CD4-positive, alpha-beta T cell treated with Interleukin-17A for 1 hour (primary cell): ENCODE measurements around the gene DGKG.

ENCODE experiments used
- DNase-seq: peaks from one replicate; pipeline ENCODE4 v3.0.0-alpha.2; 2020

The DGKG gene

GRCh38 chr3:186361762-186362536 is at the start of gene DGKG:
Gene DGKG, minus strand, starts transcription at chr3:186362234. Its CDS starts 41,775 bp downstream, at chr3:186320459.
- DNase-seq: peak; percentile 5

GRCh38 chr3:186411089-186411488 is 49.1 kb upstream of the DGKG start:
- DNase-seq: no peak

- no peak for DNase-seq
These were observed 44.9 kb upstream of the DGKG start for GRCh38 chr3:186406669-186407635.

- no peak for DNase-seq
These were observed 39.5 kb upstream of the DGKG start for GRCh38 chr3:186401556-186401955.

- DNase-seq: no peak
These were observed 38.6 kb upstream of the DGKG start for GRCh38 chr3:186400662-186401061.

- no peak for DNase-seq
These were observed 38.0 kb upstream of the DGKG start for GRCh38 chr3:186400026-186400425.

GRCh38 chr3:186394566-186395217 is 32.7 kb upstream of the DGKG start:
- DNase-seq: no peak

- DNase-seq: no peak
These were observed 25.0 kb upstream of the DGKG start for GRCh38 chr3:186386883-186387560.

- DNase-seq: no peak
These were observed 24.0 kb upstream of the DGKG start for GRCh38 chr3:186385856-186386602.

GRCh38 chr3:186383026-186383993 is 21.3 kb upstream of the DGKG start:
- DNase-seq: no peak

GRCh38 chr3:186382217-186382885 is 20.3 kb upstream of the DGKG start:
- no peak for DNase-seq

- DNase-seq: no peak
These were observed 19.6 kb upstream of the DGKG start for GRCh38 chr3:186381424-186382216.

GRCh38 chr3:186380622-186381380 is 18.8 kb upstream of the DGKG start:
- DNase-seq: no peak

- no peak for DNase-seq
These were observed 13.4 kb upstream of the DGKG start for GRCh38 chr3:186375443-186375842.

- no peak for DNase-seq
These were observed 12.3 kb upstream of the DGKG start for GRCh38 chr3:186374376-186374775.

GRCh38 chr3:186369217-186369616 is 7.2 kb upstream of the DGKG start:
- DNase-seq: no peak

- no peak for DNase-seq
These were observed 6.7 kb upstream of the DGKG start for GRCh38 chr3:186368717-186369116.

GRCh38 chr3:186368176-186368575 is 6.1 kb upstream of the DGKG start:
- no peak for DNase-seq
